ENCODE results near the gene GAS7.

GAS7 gene

GRCh38 chr17:10050597-10051101 lies 147.8 kb downstream of the GAS7 start:
- DNase-seq (ENCODE audit: low read depth): no peak

GRCh38 chr17:10048629-10049350 lies 149.6 kb downstream of the GAS7 start:
- no peak for DNase-seq (ENCODE audit: low read depth)

- DNase-seq (ENCODE audit: low read depth): no peak
These were observed 151.3 kb downstream of the GAS7 start for GRCh38 chr17:10046786-10047785.

- DNase-seq (ENCODE audit: low read depth): no peak
These were observed 152.3 kb downstream of the GAS7 start for GRCh38 chr17:10045871-10046658.

GRCh38 chr17:10042589-10043244 lies 155.7 kb downstream of the GAS7 start:
- DNase-seq (ENCODE audit: low read depth): no peak

DNA sequence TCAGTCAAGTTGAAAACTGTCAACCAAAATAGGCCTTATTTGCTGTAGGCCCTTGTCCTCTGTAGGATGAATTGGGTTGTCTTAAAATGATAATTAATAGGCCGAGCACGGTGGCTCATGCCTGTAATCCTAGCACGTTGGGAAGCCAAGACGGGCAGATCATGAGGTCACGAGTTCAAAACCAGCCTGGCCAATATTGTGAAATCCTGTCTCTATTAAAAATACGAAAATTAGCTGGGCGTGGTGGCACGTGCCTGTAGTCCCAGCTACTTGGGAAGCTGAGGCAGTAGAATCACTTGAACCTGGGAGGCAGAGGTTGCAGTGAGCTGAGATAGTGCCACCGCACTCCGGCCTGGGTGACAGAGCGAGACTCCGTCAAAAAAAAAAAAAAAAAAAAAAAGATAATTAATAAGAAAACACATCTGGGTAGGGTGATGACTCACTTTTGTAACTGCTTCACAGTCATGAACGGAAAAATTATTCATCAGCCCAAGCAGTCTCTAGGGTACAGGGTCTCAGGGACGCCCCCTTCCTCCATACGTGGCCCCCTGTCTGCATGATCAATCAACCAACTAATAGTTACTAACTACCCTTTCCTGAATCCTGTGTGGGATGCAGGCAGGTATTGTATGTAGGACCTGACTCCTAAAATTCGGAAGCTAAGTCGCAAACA lies 156.4 kb downstream of the GAS7 start:
- no peak for DNase-seq (ENCODE audit: low read depth)

GRCh38 chr17:10041287-10041612 lies 157.2 kb downstream of the GAS7 start:
- no peak for DNase-seq (ENCODE audit: low read depth)

DNA sequence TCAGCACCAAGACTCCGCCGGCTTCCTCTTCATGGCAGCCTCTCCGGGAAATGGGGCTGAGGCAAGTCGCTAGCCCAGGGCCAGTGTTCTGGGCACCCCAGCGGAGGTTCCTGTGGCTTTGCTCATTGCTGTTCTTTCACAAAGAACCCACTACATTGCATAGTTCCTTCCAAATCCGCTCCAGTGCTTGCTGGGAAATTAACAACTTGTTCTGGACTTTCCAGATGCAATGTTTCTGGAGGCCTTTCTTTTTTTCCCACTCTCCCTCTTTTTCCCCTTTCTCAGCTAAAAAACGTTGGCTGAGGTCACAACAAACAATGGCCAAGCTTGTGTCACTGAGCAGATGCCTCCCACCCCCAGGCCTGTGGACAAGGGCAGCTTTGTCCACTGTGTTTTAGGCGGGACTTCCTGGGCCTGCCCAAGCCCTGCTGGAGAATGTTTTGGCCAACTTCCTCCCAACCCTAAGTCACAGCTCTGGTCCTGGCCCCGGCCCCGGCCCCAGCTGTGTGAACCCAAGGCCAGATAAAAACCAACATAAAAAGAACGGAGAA lies 161.8 kb downstream of the GAS7 start:
- DNase-seq (ENCODE audit: low read depth): no peak

DNA sequence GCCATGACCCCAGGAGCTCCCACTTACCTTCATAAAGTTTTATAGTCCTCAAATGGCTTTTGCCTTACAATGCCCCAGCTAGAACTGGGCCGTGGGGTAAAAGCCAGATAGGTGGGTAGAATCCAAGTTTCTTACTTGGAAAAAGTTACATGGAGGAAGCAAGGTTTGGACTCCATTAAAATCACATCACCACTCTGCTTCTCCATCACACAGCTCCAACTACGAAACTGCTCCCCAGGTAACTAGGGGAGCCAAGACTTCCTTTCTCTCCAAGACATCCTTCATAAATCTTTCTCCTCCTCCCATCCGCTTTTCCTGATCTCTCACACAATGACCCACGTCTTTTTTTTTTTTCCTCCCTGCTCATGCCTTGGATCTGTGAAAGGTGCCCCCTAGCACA lies 162.5 kb downstream of the GAS7 start:
- no peak for DNase-seq (ENCODE audit: low read depth)

GRCh38 chr17:10034719-10035475 lies 163.5 kb downstream of the GAS7 start:
- no peak for DNase-seq (ENCODE audit: low read depth)

GRCh38 chr17:10033959-10034358 lies 164.4 kb downstream of the GAS7 start:
- DNase-seq (ENCODE audit: low read depth): no peak

GRCh38 chr17:10033449-10033848 lies 165.0 kb downstream of the GAS7 start:
- no peak for DNase-seq (ENCODE audit: low read depth)

GRCh38 chr17:10032118-10032852 lies 166.1 kb downstream of the GAS7 start:
- no peak for DNase-seq (ENCODE audit: low read depth)

GRCh38 chr17:10031606-10032005 lies 166.8 kb downstream of the GAS7 start:
- DNase-seq (ENCODE audit: low read depth): no peak

GRCh38 chr17:10031127-10031526 lies 167.3 kb downstream of the GAS7 start:
- no peak for DNase-seq (ENCODE audit: low read depth)

DNA sequence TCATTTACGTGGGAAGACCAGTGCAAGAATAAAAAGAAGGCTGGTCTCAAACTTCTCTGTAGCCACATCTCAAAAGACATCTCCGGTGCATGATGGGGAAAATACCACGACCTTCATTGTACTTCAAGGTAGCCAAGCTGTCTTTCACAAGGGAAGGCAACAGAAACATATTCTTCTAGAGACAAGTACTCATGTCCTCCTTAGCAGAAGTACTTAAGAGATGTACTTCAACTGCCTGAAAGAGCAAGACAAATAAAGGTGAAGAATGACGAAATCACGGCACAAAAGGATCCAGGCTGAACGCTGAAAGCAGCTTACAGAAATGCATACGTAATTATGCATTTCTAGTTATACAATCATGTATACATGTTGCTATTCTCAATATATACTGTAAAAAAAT lies 169.3 kb downstream of the GAS7 start:
- DNase-seq (ENCODE audit: low read depth): no peak

DNA sequence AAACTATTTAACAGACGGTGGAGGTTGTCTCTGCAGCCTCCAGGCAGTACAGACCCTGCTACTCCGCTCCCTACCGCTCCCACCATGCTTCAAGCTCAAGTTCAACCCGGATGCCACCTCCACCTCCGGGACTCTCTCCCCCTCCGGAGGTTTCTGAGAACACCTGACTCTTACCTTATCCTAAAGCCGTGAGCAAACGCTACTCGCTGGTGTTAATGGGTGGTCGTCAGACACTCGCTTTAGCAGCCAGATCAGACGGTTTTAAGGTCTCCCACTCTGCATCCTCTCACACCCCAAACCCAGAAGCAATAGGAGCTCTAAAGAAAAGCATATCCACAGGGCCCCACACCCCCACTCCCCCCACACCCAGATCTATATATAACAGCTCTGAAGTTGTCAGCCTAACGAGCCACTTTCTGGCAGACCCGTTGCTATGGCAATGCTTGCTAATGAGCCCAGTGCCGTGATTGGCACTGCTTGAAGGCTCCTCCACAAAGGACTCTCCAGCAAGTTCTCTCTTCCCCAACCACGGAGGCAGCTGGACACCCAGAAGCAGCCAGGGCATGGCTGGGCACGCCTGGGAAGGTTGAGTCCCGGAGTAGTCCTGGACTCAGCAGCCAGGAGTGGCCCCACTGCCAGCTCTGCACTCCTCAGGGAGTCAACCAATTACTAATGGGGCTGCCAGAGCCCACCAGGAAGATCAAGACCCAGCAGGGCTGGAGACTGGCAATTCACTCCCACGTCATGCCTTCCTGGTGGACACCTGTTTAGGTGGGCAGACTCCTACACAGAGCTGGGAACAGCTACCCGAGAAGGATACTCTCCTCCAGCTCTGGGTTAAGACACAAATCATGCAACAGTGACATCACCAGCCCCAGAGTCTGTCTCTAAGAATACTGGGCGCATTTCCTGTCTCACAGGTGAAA lies 172.2 kb downstream of the GAS7 start:
- DNase-seq (ENCODE audit: low read depth): no peak

- DNase-seq (ENCODE audit: low read depth): no peak
These were observed 173.2 kb downstream of the GAS7 start for GRCh38 chr17:10025224-10025623.
